ENCODE data around the gene EXOC3.

The EXOC3 gene

GRCh38 chr5:489689-490080 is 46.7 kb downstream of the EXOC3 start:
- DNase-seq: no peak

- DNase-seq: no peak
These were observed 47.4 kb downstream of the EXOC3 start for GRCh38 chr5:490116-491106.

GRCh38 chr5:491119-491855 is 48.3 kb downstream of the EXOC3 start:
- no peak for DNase-seq

- DNase-seq: no peak
These were observed 48.8 kb downstream of the EXOC3 start for GRCh38 chr5:491856-492155.

GRCh38 chr5:492314-492893 is 49.4 kb downstream of the EXOC3 start:
- no peak for DNase-seq

GRCh38 chr5:493119-493701 is 50.2 kb downstream of the EXOC3 start:
- DNase-seq: no peak

GRCh38 chr5:493758-494157 is 50.8 kb downstream of the EXOC3 start:
- DNase-seq: no peak

GRCh38 chr5:494667-495255 is 51.8 kb downstream of the EXOC3 start:
- DNase-seq: no peak

- DNase-seq: no peak
These were observed 53.1 kb downstream of the EXOC3 start for GRCh38 chr5:496028-496427.

GRCh38 chr5:497090-497700 is 54.2 kb downstream of the EXOC3 start:
- no peak for DNase-seq

- no peak for DNase-seq
These were observed 55.0 kb downstream of the EXOC3 start for GRCh38 chr5:497871-498509.

- DNase-seq: peak; percentile 47
These were observed 56.5 kb downstream of the EXOC3 start for GRCh38 chr5:499233-500209.

- DNase-seq: no peak
These were observed 57.5 kb downstream of the EXOC3 start for GRCh38 chr5:500491-500890.

GRCh38 chr5:501105-501830 is 58.3 kb downstream of the EXOC3 start:
- no peak for DNase-seq

- DNase-seq: no peak
These were observed 58.8 kb downstream of the EXOC3 start for GRCh38 chr5:501831-502184.

GRCh38 chr5:502325-503079 is 59.5 kb downstream of the EXOC3 start:
- no peak for DNase-seq

- no peak for DNase-seq
These were observed 61.6 kb downstream of the EXOC3 start for GRCh38 chr5:504326-505154.

GRCh38 chr5:505951-506525 is 63.1 kb downstream of the EXOC3 start:
- DNase-seq: no peak
